Transverse colon (tissue), 4 donors: ENCODE results near the gene TBC1D13. TPM values are rescaled to one million over a fixed set of nuclear protein-coding genes. Genes with fewer than 3 reads are reported as not detected.

Source experiments
- DNase-seq: peaks from one replicate; pipeline ENCODE4 v3.0.0-alpha.2; 2019
- H3K27ac ChIP-seq, 4 donors: fragments of 200-600 bp; sonication (generic); 2 replicates each; pipeline ENCODE4 v1.5.1; 2016 to 2018; ENCODE audit warnings: inconsistent platforms in 4 of 4
- H3K27me3 ChIP-seq: fragments of 200-600 bp; sonication (generic); 2 replicates; pipeline ENCODE4 v1.5.1; 2017; ENCODE audit warnings: inconsistent platforms
- H3K36me3 ChIP-seq, 4 donors: fragments of 200-600 bp; sonication (generic); 2 replicates each; pipeline ENCODE4 v1.5.1; 2017 to 2019; ENCODE audit warnings: inconsistent platforms in 4 of 4
- H3K4me1 ChIP-seq, 4 donors: fragments of 200-600 bp; sonication (generic); 2 replicates each; pipeline ENCODE4 v1.5.1; 2017 to 2020; ENCODE audit warnings: inconsistent platforms in 4 of 4
- H3K4me3 ChIP-seq, 4 donors: fragments of 200-600 bp; sonication (generic); 1 replicate in 1 of 4; 2 replicates in 3 of 4; pipeline versions ENCODE4 v1.5.1 to v1.6.1; 2017 to 2019; ENCODE audit warnings: inconsistent platforms in 4 of 4
- H3K9me3 ChIP-seq, 2 donors: fragments of 200-600 bp; sonication (generic); 2 replicates each; pipeline ENCODE4 v1.5.1; 2017 to 2019; ENCODE audit warnings: inconsistent platforms in 2 of 2
- CTCF ChIP-seq, 5 experiments: fragments of 200-600 bp in 3 of 5; fragments of 450-650 bp in 2 of 5; sonication (generic) in 3 of 5; IDR thresholded peaks; 1 replicate in 2 of 5; 2 replicates in 3 of 5; pipeline ENCODE4 v1.5.1; 2016 to 2017; ENCODE audit warnings: antibody characterized with exemption in 5 of 5, inconsistent platforms in 3 of 5, mild to moderate bottlenecking in 2 of 5, moderate library complexity in 1 of 5
- EP300 ChIP-seq: sonication (generic); formaldehyde crosslinking; IDR thresholded peaks from one replicate; pipeline ENCODE4 v1.6.1; 2017; ENCODE audit warnings: antibody characterized with exemption, low read depth
- POLR2A ChIP-seq: fragments of 450-650 bp; IDR thresholded peaks from one replicate; pipeline ENCODE4 v1.6.1; 2016; ENCODE audit warnings: antibody characterized with exemption, mild to moderate bottlenecking, moderate library complexity
- POLR2AphosphoS5 ChIP-seq, 3 donors: sonication (generic); formaldehyde crosslinking; IDR thresholded peaks; one replicate each; pipeline ENCODE4 v1.6.1; 2016; ENCODE audit warnings: antibody characterized with exemption in 3 of 3
- WGBS, 2 donors: methylation state at CpG; one replicate each; pipeline ENCODE4 v1.1.5; 2018; ENCODE audit warnings: low coverage in 1 of 2; 5-methylcytosine and 5-hydroxymethylcytosine counted together
- in situ Hi-C, 4 donors: fragments of 200-750 bp; cut with MboI; loops; one replicate each; pipeline versions ENCODE4 v1.15.0 to v1.15.1; 2017; ENCODE audit warnings: low sequenced_read_pairs in 3 of 4, low pct_ligation_motif_present in 1 of 4, low pct_unique_long_range_greater_than_20kb in 1 of 4
- intact Hi-C: fragments of 100-400 bp; cut with DNase I; formaldehyde crosslinking; loops from one replicate; pipeline ENCODE4 v1.15.1; 2023; ENCODE audit warnings: low total_unique reads
- total RNA-seq, 4 donors: library from RNA; depleted of rRNA; stranded (reverse); fragments of >200 nt; gene quantifications; one replicate each; pipeline ENCODE4 v1.1.0, GENCODE V29; 2016

Gene TBC1D13
- total RNA-seq, 4 donors from 2014 or later, result 9.6 to 244 (median 21.6) TPM

GRCh38 chr9:128828267-128828666 is 41.2 kb downstream of the TBC1D13 start:
- no peaks in the 10 kb centered on the region for H3K9me3 ChIP-seq
- no peaks in the 10 kb centered on the region for H3K36me3 ChIP-seq

GRCh38 chr9:128828719-128829452 is 41.8 kb downstream of the TBC1D13 start:
- in situ Hi-C loops (no loop called here), intact Hi-C loops (no loop called here)
- peak overlapping the region; percentile 72 to 88 (median 84) for H3K27ac ChIP-seq
- no peak for TF ChIP-seq CTCF (IDR thresholded peaks at IDR 0.05)
- no peak for TF ChIP-seq POLR2A
- no peak for TF ChIP-seq POLR2AphosphoS5 (IDR thresholded peaks at IDR 0.05)
- TF ChIP-seq EP300, result no peak
- 34 to 92% methylated on average over 6 to 18 of the region's 18 CpGs for WGBS, 2 donors
- H3K4me1 ChIP-seq, result peaks cover 6 to 18% (median 14%) of the 10 kb centered on the region in 4 donors
- no peaks in the 10 kb centered on the region for H3K36me3 ChIP-seq
- no peak for DNase-seq
- H3K9me3 ChIP-seq, result no peaks in the 10 kb centered on the region
- H3K27me3 ChIP-seq, result no peaks in the 10 kb centered on the region
- peak overlapping the region; percentile 78 to 92 (median 89) for H3K4me3 ChIP-seq

More at GRCh38 chr9:128828267-128828666, 41.2 kb downstream of the TBC1D13 start:
- Histone ChIP-seq H3K4me3 (no peak overlapping the region), H3K27ac (peak overlapping the region in 1 of 4 donors; percentile 82), H3K27me3 (no peaks in the 10 kb centered on the region), H3K4me1 (peaks cover 6 to 18% (median 14%) of the 10 kb centered on the region in 4 donors)
- 80 to 87% methylated on average over 6 to 8 of the region's 8 CpGs for WGBS, 2 donors
- intact Hi-C loops (no loop called here), in situ Hi-C loops (no loop called here)
- TF ChIP-seq POLR2AphosphoS5 (IDR thresholded peaks at IDR 0.05) (no peak), POLR2A (no peak), CTCF (IDR thresholded peaks at IDR 0.05) (no peak), EP300 (no peak)
- DNase-seq, result no peak

- Histone ChIP-seq H3K9me3 (no peaks in the 10 kb centered on the region), H3K4me3 (peak within 1 kb of the TSS; percentile 78 to 92 (median 89)), H3K4me1 (peaks cover 6 to 18% (median 14%) of the 10 kb centered on the region in 4 donors), H3K36me3 (no peaks in the 10 kb centered on the region), H3K27ac (peak within 1 kb of the TSS; percentile 72 to 88 (median 84)), H3K27me3 (no peaks in the 10 kb centered on the region)
- TF ChIP-seq POLR2AphosphoS5 (IDR thresholded peaks at IDR 0.05), result peak; percentile 75 to 80 (median 80)
- no peak for TF ChIP-seq CTCF (IDR thresholded peaks at IDR 0.05)
- no peak for TF ChIP-seq EP300
- TF ChIP-seq POLR2A, result peak; percentile 66
- in situ Hi-C loops, result no loop called here
- DNase-seq, result peak; percentile 94
- 0% methylated on average over 55 of the region's 56 CpGs; no CpG with 5 or more reads in 1 of the 2 donors for WGBS, 2 donors
- intact Hi-C loops, result no loop called here
Measured at GRCh38 chr9:128829477-128830251, 42.6 kb downstream of the TBC1D13 start, which contains the start of gene SPOUT1. SPOUT1 (minus strand) TSS chr9:128829794; CDS start chr9:128829780, 14 bp downstream.

GRCh38 chr9:128833696-128834095 is 46.6 kb downstream of the TBC1D13 start:
- DNase-seq, result no peak
- no peak for TF ChIP-seq CTCF (IDR thresholded peaks at IDR 0.05)
- no peak for TF ChIP-seq EP300
- TF ChIP-seq POLR2A, result no peak
- TF ChIP-seq POLR2AphosphoS5 (IDR thresholded peaks at IDR 0.05), result no peak
- no peaks in the 10 kb centered on the region for H3K36me3 ChIP-seq
- intact Hi-C loops (no loop called here), in situ Hi-C loops (no loop called here)
- H3K4me1 ChIP-seq, result peaks cover 4 to 12% (median 10%) of the 10 kb centered on the region in 4 donors
- H3K9me3 ChIP-seq, result no peaks in the 10 kb centered on the region
- H3K4me3 ChIP-seq, result no peak overlapping the region
- WGBS, 2 donors, result 89 to 96% methylated on average over 5 to 10 of the region's 10 CpGs
- no peaks in the 10 kb centered on the region for H3K27me3 ChIP-seq
- no peak overlapping the region for H3K27ac ChIP-seq
